HG02588 (cell line): Measurements from ENCODE around the gene MRAP.

Experiments
- ATAC-seq: cut with Tn5 transposase; IDR thresholded peaks from one replicate; pipeline ENCODE4 v1.9.1; 2021; ENCODE audit warnings: mild to moderate bottlenecking, moderate library complexity; ENCODE audit not compliant: unreplicated experiment

Gene MRAP

GRCh38 chr21:32321480-32321879 is 22.8 kb downstream of the MRAP start:
- no peak for ATAC-seq

GRCh38 chr21:32322103-32322502 is 23.4 kb downstream of the MRAP start:
- ATAC-seq, result no peak

GRCh38 chr21:32322676-32323075 is 24.0 kb downstream of the MRAP start:
- no peak for ATAC-seq

DNA sequence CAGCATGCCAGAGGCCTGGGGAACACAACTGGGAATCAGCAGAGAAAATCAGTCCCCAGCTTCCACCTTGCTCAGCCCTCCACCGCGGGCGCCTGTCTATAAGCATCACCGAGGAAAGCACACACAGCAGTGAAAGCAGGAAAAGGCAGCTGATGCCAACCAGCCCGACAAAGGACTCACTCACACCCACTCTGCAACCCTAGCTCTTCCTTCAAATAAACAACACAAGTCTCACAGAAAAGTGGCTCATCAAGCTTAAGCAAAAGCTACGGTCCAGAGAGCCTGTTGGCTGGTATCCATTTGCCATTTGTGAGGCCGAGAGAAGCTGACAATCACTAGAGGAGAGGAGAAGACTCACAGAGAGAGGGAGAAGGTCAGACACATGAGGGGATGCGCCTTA is 27.1 kb downstream of the MRAP start:
- no peak for ATAC-seq

DNA sequence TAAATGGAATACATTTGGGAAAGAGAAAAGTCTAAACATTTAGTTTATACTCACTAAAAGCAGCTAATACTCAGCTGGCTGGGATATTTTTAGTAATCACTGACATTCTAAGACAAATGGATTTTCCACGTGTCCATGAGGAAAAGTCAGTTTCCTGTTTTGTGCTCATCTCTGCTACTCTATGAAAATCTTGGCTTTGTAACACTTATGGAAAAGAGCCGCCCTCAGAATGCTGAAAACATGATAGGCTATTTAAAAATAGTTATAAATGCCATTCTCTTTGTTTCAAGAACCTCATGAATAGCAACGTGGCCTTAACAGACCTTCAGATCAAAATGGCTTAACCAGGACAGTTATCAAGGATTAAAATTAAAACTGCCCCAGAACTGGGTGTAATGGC is 29.9 kb downstream of the MRAP start:
- ATAC-seq, result no peak

DNA sequence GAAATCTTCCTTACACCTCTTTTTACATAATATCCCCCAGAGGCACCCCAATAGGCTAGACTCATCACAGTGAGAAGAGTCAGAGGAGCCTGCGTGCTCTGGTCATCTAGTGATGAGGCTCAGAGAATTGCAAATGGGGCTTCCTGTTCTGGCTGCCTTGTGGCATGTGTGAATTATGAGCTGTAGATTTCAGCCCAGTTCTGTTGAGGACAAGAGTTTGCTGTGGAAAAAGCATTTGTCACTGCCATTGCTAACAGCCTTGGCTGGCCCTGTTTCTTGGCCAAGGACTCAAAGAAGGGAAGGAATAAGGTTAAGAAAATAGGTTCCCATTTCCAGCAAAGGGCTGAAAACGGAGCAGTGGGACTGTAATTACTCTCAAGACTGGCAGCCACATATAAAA is 30.7 kb downstream of the MRAP start:
- ATAC-seq, result no peak

- no peak for ATAC-seq
Observed at GRCh38 chr21:32329776-32330175, 31.1 kb downstream of the MRAP start.

DNA sequence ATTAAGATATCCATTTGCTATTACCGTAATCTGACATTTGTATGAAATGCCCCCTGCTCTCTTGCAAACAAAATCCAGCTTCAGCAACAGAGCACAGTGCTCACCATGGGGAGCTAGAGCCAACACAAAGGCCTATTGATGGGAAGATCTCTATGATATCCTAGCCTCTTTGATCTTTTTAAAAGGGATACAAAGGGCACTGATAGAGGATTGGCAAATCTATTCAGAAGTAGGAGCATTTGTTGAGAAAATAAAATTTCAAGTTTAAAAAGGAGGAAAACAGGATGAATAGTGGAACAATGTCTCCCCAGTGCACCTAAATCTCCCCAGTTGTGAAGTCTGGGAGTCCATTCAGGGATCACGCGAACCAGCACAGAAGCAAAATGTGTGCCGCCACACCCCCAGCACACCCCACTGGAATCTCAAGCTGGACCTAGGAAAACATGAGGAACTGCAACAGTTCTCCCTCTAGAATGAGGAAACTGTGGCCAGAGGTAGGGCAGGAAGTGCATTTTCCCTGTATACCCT is 32.2 kb downstream of the MRAP start:
- no peak for ATAC-seq

DNA sequence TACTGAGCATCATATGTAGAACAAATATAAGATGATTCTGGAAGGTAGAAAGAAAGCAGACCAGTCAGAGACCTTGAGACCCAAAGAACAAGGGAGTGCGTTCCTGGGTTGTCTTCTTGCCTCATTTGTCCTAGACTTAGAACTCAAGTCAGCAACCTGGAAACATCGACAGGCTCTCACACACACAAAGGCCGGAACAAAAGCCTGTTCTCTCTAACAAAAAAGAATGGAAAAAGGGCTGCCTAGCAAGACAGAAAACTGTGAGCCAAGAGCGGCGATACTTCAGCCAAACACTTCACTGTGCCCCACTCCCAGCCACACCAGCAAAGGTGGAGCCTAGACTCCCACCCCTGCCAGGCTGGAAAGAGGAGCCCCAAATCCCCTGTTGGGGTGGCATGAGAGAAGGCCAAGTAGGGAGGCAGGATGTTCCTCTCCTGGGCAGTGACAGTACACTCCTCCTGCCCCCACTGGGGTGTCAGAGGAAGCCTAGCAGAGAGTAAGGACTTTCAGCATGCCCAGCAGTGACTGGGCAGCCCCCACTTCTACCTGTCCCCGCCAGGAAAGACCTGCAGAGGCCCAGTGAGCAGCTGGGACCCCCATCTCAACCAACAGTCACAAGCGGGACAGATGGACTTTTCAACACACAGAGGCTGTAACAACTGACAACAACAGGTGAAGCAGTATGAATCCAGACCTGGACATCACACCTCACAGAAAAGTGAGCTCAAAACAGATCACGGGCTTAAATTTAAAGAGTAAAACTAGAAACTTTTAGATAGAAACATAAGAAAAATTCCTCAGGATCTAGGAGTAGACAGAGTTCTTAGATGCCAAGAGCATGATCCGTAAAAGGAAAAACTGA is 33.0 kb downstream of the MRAP start:
- no peak for ATAC-seq

- ATAC-seq, result no peak
Observed at GRCh38 chr21:32332463-32332951, 33.9 kb downstream of the MRAP start.

DNA sequence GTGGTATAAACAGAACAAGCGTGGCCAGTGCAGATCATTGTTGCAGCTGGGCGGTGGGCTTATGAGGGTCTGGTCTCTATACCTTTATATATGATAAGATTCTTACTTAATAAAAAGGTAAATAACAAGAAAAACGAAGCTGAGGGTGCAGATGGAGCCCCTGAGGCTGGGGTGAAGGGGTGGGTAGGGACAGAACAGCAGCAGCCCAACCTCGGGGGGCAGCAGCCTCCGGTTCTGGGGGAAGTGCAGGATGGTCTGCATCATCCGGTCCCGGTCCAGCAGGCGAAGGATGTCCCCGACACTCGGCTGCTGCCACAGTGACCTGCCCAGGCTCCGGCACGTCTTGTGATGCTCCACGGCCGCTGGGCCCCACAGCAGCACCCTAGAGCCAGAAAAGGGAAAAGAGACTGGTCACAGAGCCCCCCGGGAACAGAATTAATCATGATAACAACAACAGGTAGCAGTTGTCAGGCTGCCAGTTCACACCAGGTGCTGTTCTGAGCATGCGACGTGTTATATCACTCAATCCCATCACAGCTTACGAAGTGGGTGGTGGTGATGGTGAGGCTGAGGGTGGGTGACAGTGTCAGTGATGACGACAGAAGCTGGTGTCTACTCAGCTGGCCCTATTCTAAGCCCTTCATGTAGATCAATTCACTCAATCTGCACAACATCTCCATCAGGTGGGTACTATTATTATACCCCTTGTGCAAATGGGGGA is 35.5 kb downstream of the MRAP start:
- ATAC-seq, result no peak

DNA sequence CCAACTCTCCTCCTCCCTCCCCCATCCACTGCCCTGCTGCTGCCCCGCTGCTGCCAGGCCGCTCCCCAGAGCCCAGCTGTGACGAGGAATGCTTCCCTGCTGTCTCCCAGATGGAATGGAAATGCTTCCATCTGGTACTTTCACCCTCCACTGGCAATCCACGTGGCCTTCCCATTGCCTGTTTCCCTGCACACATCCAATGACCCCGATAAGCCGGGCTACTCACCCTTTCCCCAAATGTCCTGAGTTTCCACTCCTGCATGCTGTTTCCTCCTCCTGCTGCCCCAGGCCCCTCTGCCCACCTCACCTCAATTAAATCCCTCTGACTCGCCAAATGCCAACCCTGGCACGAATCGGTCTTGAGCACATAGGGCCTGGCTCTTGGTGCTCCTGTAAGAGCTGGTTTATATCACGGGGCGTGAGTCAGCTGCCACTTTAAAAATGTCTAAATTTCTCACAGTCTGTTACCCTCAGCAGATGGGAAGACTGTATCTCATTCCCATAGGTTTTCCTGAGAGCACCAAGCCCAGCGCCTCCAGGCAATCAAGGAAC is 36.4 kb downstream of the MRAP start:
- no peak for ATAC-seq

GRCh38 chr21:32335601-32336575 is 37.2 kb downstream of the MRAP start:
- no peak for ATAC-seq

DNA sequence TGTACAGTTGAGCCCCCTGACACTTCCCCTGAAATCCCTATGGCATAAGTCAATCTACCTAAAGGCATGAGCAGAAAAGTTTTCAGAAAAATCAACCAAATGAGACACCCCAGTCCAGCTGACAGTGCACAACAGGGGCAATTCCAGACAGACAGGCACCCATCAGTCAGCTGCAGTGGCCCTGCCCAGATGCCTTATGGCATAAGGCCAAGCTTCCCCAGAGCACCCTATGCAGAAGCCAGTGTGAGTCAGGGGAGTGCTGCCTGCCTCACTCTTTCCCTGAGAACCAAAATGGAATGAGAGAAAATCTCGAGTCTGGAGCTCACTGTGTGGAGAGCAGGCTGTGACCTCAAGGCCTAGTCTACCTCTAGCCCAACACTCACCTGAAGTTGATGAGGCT is 38.1 kb downstream of the MRAP start:
- ATAC-seq, result no peak

- no peak for ATAC-seq
Observed at GRCh38 chr21:32337206-32337605, 38.6 kb downstream of the MRAP start.

GRCh38 chr21:32338209-32338921 is 39.7 kb downstream of the MRAP start:
- ATAC-seq, result no peak

DNA sequence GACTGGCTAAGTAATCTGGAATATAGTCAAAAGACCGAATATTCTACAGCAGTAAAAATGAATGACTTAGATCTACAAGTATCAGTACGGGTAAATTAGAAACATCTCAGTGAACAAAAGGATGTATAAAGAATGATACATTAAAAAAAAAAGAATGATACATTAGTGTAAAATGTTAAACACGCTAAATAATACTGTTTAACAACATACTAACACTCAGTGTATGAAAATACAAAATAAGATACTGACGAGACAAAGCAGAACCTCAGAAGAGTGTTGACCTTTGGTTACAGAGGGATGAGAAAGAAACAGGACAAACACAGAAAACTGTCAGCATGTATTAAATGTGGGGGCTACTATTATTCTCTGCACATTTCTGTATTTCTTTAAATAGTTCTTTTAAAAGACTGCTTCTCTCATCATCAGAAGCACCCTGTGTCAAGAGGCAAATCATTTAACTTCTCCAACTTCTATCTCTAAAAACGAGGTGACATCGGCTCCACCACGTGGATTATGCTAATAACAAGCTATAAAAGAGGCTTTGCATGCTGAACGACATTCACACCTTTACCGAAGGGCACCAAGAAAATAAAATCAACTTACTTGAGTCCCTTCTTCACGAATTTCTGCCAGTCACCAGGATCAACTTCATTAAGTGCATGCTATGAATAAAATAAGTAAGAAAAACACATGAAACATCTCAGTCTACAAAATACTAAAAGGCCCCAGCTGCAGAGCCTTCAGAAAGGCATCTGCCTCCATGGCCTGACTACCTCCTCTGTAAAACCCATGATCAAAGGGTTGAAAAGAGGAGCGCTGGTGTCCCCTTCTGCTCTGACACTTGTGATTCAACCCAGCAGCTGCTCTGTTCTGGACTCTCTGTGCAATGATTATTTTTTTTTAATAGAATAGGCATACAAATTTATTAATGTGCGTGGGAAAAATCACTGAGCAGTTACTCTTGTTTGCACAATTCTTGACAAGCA is 42.5 kb downstream of the MRAP start:
- ATAC-seq, result no peak

DNA sequence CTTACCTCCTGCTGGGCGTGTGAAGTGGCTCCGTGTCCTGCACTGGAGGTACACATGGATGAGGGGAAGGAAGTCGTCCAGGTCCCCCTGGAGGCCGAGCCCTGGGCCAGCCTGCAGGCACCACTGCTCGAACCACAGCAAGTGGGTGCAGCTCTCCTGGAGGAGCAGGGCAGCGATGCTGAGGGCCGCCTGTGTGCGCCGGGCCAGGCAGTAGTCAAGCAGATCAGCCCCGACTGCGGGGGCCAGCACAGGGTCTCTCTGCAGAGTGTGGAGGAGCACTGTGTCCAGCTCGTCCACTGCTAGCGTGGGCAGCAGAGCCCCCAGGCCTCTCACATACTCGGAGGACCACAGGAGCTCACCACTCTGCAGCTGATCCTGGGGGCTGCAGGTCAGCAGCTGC is 48.3 kb downstream of the MRAP start:
- no peak for ATAC-seq

DNA sequence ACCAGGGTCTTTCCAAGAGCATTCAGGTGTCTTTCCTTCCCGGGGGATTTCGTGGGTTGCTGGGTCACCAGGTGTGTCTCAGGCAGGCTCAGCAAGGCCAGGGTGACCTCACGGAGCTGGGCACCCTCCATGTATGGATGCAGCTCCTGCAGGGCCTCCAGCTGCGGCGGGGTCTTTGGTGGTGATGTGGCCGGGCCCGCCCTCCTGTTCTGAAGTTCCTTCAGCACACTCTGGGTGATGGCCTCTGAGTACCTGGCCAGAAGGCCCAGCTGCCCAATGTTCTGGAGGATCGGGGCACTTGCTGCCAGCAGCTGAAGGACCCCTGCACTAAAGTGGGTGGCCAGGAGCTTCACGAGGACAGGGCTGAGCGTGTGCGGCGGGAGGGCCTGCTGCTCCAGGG is 48.7 kb downstream of the MRAP start:
- ATAC-seq, result no peak
